ENCODE data around the gene CBR4.

GRCh38 chr4:168981460-168981859 lies 28.6 kb downstream of the CBR4 start:
- TF ChIP-seq CTCF (IDR thresholded peaks at IDR 0.05): no peak
- TF ChIP-seq POLR2A (IDR thresholded peaks at IDR 0.05): no peak

All from vagina (tissue), 2 donors.